CD8-positive, alpha-beta memory T cell (primary cell): ENCODE results near the gene SBF1. TPM values are rescaled to one million over a fixed set of nuclear protein-coding genes. Genes with fewer than 3 reads are reported as not detected.

Source experiments
- CTCF ChIA-PET: fragments of 350-600 bp; sonication (Branson Sonifier 250); formaldehyde crosslinking; loops from one replicate; lab custom pipeline; 2021; ENCODE audit warnings: antibody characterized with exemption; lab: Charles Lee
- POLR2A ChIA-PET: fragments of 350-600 bp; sonication (Branson Sonifier 250); formaldehyde crosslinking; loops from one replicate; lab custom pipeline; 2021; ENCODE audit warnings: antibody characterized with exemption; lab: Charles Lee
- DNase-seq, 5 donors: peaks; one replicate each; pipeline versions ENCODE4 v3.0.0 to v3.0.0-alpha.2; 2020 to 2022; ENCODE audit warnings: mixed read lengths in 1 of 5
- H3K27ac ChIP-seq: one replicate; pipeline ENCODE4 v1.7.0; 2013; ENCODE audit warnings: low read depth, mild to moderate bottlenecking, low read length, moderate library complexity
- H3K27me3 ChIP-seq: 2 replicates; pipeline ENCODE4 v1.7.0; 2013; ENCODE audit warnings: low read length, mild to moderate bottlenecking; ENCODE audit not compliant: insufficient read depth, poor library complexity, severe bottlenecking
- H3K36me3 ChIP-seq: 2 replicates; pipeline ENCODE4 v1.7.0; 2013; ENCODE audit warnings: mild to moderate bottlenecking, low read length, moderate library complexity; ENCODE audit not compliant: insufficient read depth
- H3K4me1 ChIP-seq: 2 replicates; pipeline ENCODE4 v1.7.0; 2013; ENCODE audit warnings: mild to moderate bottlenecking, low read length, moderate library complexity; ENCODE audit not compliant: insufficient read depth
- H3K4me3 ChIP-seq: 2 replicates; pipeline ENCODE4 v1.7.0; 2013; ENCODE audit warnings: mild to moderate bottlenecking, low read length
- H3K9me3 ChIP-seq: 2 replicates; pipeline ENCODE4 v1.7.0; 2013; ENCODE audit warnings: mild to moderate bottlenecking, low read length
- H3K27ac Mint-ChIP-seq, 8 donors: one replicate each; pipeline ENCODE4 v1.8.0; 2020 to 2021; ENCODE audit warnings: mixed read lengths in 8 of 8, mild to moderate bottlenecking in 6 of 8, inconsistent platforms in 3 of 8, moderate library complexity in 3 of 8
- H3K27me3 Mint-ChIP-seq, 2 donors: one replicate each; pipeline ENCODE4 v1.8.0; 2020 to 2021; ENCODE audit warnings: mixed read lengths in 2 of 2, mild to moderate bottlenecking in 1 of 2, moderate library complexity in 1 of 2
- H3K36me3 Mint-ChIP-seq, 3 donors: one replicate each; pipeline ENCODE4 v1.8.0; 2020 to 2021; ENCODE audit warnings: mixed read lengths in 3 of 3, inconsistent platforms in 1 of 3, mild to moderate bottlenecking in 1 of 3
- H3K4me1 Mint-ChIP-seq, 3 donors: one replicate each; pipeline ENCODE4 v1.8.0; 2020 to 2021; ENCODE audit warnings: mixed read lengths in 3 of 3, inconsistent platforms in 1 of 3, mild to moderate bottlenecking in 1 of 3
- H3K4me3 Mint-ChIP-seq, 7 donors: one replicate each; pipeline ENCODE4 v1.8.0; 2020 to 2021; ENCODE audit warnings: mixed read lengths in 7 of 7, mild to moderate bottlenecking in 6 of 7, moderate library complexity in 4 of 7, inconsistent platforms in 2 of 7
- H3K9me3 Mint-ChIP-seq, 5 donors: one replicate each; pipeline ENCODE4 v1.8.0; 2020 to 2022; ENCODE audit warnings: mixed read lengths in 5 of 5, mild to moderate bottlenecking in 3 of 5, moderate library complexity in 2 of 5, inconsistent platforms in 1 of 5
- polyA plus RNA-seq: library from polyadenylated mRNA; unstranded; fragments of 300-500 nt; fragmentation: Illumina TruSeq; gene quantifications from one replicate; pipeline ENCODE4 v1.2.3, GENCODE V29; 2021
- total RNA-seq, 2 experiments: library from RNA; stranded (reverse); gene quantifications; one replicate each; pipeline ENCODE4 v1.2.3, GENCODE V29; 2021

Gene SBF1
- total and polyA plus RNA-seq, 3 experiments from 2014 or later, result 43.8 to 150 (median 144) TPM

DNA sequence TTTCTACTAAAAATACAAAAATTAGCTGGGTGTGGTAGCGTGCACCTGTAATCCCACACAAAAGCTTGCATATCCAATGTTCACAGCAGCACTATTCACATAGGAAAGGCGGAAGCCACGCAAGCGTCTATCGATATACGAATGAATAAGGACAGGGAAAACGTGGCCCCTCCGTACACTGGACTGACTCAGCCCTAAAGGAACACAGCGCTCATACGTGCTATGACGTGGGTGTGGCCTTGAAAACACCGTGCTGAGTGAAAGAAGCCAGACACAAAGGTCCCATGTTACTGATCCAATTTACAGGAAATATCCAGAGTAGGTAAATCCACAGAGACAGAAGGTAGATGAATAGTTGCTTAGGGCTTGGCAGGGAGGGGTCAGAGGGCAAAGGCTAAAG, 25.6 kb upstream of the SBF1 start:
- H3K4me3 Mint-ChIP-seq, result no peak overlapping the region
- CTCF ChIA-PET, result interaction anchor here (1.5 to 1.7 kb wide), 2 partner anchors 25 to 224 kb away, joined by 3 to 9 read pairs; partner anchors contain the start of gene SCO2
- H3K4me1 ChIP-seq, result peaks cover 9% of the 10 kb centered on the region
- H3K27ac Mint-ChIP-seq, result peak overlapping the region in 3 of 8 donors; percentile 26 to 89 (median 39)
- no peaks in the 10 kb centered on the region for H3K27me3 ChIP-seq
- DNase-seq, result no peak
- POLR2A ChIA-PET, result no interaction called here
- H3K9me3 ChIP-seq, result no peaks in the 10 kb centered on the region
- peaks cover 0 to 13% (median 0%) of the 10 kb centered on the region in 3 donors for H3K36me3 Mint-ChIP-seq
- H3K4me3 ChIP-seq, result no peak overlapping the region
- no peaks in the 10 kb centered on the region for H3K9me3 Mint-ChIP-seq
- no peak overlapping the region for H3K27ac ChIP-seq
- peaks cover 9% of the 10 kb centered on the region for H3K36me3 ChIP-seq
- H3K4me1 Mint-ChIP-seq, result peaks cover 0 to 4% (median 3%) of the 10 kb centered on the region in 3 donors
- H3K27me3 Mint-ChIP-seq, result no peaks in the 10 kb centered on the region

DNA sequence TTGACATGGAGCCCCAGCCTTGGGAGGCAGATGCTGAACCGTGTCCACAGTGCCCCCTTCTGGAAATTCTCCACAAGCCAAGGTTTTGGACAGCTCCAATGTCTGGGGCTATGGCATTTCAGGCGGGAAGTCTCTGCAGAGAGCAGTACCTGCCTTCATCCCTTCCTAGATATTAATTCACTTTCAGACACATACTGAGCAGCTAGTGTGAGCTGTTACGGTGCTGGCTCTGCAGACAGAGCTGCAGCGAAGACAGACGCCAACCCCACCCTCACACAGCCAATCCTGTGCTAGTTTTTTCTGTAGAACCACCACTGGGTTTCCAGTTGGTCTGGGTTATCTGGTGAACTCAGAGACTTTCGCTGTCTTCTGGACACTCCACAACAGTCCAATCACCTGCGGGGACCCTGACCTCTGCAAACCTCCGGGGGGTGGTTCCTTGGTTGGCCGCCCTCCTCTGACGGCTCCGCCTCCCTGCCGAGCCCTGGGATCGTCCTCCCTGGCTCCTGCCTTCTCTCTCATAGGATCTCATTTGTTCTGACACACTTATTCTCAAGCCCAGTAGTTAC, 23.6 kb upstream of the SBF1 start:
- CTCF ChIA-PET, result interaction anchor here (0.8 to 3.7 kb wide), 35 partner anchors 8 to 256 kb away, joined by 3 to 19 read pairs (median 4); partner anchors contain the start of genes HDAC10, LMF2, MIOX and NCAPH2
- DNase-seq, result peak; percentile 35 to 81 (median 64)
- Histone ChIP-seq H3K27ac (no peak overlapping the region), H3K9me3 (no peaks in the 10 kb centered on the region), H3K4me3 (no peak overlapping the region), H3K4me1 (peaks cover 9% of the 10 kb centered on the region), H3K27me3 (no peaks in the 10 kb centered on the region), H3K36me3 (no peaks in the 10 kb centered on the region)
- POLR2A ChIA-PET, result interaction anchor here (1.0 to 1.8 kb wide), 4 partner anchors 9 to 84 kb away, joined by 4 to 8 read pairs (median 6); partner anchors contain the start of genes CHKB, LMF2 and SCO2
- no peaks in the 10 kb centered on the region for H3K9me3 Mint-ChIP-seq
- peak overlapping the region in 1 of 8 donors; percentile 56 for H3K27ac Mint-ChIP-seq
- H3K4me1 Mint-ChIP-seq, result peaks cover 0 to 4% (median 3%) of the 10 kb centered on the region in 3 donors
- peaks cover 0 to 7% (median 0%) of the 10 kb centered on the region in 3 donors for H3K36me3 Mint-ChIP-seq
- H3K4me3 Mint-ChIP-seq, result no peak overlapping the region
- no peaks in the 10 kb centered on the region for H3K27me3 Mint-ChIP-seq

DNA sequence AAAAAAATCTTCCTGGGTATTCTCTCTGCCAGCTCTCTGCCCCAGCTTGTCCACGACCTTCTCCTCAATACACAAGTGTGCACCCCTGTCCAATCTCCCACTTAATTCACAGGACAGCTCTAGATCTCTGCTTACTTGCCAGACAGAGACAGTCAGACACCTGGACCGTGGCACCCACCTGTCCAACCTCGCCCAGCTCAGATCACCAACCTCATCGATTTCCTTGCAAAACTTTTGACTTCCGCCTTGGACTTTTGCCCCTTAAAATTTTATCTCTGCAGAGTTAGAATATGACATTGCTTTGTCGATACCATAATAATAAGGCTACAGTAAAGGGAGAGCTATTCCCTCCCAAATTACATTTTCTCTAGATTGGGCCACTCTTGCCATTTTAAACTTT, 22.3 kb upstream of the SBF1 start:
- peaks cover 0 to 4% (median 3%) of the 10 kb centered on the region in 3 donors for H3K4me1 Mint-ChIP-seq
- H3K9me3 Mint-ChIP-seq, result no peaks in the 10 kb centered on the region
- H3K36me3 ChIP-seq, result no peaks in the 10 kb centered on the region
- ChIA-PET POLR2A (interaction anchor here (1.8 kb wide), 1 partner anchor 86 kb away, joined by 4 read pairs; the partner anchor contains the start of gene CHKB), CTCF (interaction anchor here (0.6 to 3.7 kb wide), 19 partner anchors 12 to 255 kb away, joined by 3 to 19 read pairs (median 8); partner anchors contain the start of genes MIOX, SCO2 and SYCE3)
- no peaks in the 10 kb centered on the region for H3K27me3 Mint-ChIP-seq
- H3K27ac ChIP-seq, result no peak overlapping the region
- H3K9me3 ChIP-seq, result no peaks in the 10 kb centered on the region
- no peak overlapping the region for H3K27ac Mint-ChIP-seq
- H3K27me3 ChIP-seq, result no peaks in the 10 kb centered on the region
- H3K4me3 Mint-ChIP-seq, result no peak overlapping the region
- peaks cover 9% of the 10 kb centered on the region for H3K4me1 ChIP-seq
- DNase-seq, result no peak
- H3K4me3 ChIP-seq, result no peak overlapping the region
- H3K36me3 Mint-ChIP-seq, result peaks cover 0 to 2% (median 0%) of the 10 kb centered on the region in 3 donors

DNA sequence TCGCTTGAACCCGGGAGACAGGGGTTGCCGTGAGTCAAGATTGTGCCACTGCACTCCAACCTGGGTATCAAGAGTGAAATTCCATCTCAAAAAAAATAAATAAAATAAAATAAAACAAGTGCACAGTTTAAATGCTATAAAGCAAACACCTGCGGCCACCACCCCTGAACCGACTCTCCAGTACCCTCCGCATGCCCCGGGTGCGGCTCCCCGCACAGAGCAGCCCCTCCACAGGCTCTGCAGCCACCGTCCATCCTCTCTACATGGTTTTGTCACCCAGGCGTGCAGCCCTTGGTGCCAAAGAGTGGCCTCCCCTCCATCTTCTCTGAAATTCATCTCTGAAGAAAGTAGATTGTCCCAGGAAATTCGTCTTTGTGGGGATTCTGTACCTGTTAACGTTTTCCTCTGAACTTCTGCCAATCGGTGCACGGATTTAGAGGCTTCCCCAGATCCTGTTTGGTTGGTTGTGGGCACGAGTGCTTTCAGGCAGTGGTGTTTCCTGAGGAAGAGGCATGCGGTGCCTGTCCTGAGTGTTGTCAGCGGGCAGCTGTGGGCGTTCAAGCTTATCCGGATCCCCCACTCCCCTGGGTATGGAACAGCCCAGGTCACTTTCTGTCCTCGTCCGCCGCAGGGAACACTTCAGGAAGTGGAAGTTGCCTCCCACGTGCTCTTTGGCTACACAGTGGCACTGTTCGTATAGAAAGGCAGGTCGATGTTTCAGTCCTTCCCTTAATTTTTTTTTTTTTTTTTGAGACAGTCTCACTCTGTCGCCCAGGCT, 15.9 kb upstream of the SBF1 start:
- no peaks in the 10 kb centered on the region for H3K9me3 ChIP-seq
- no peak overlapping the region for H3K4me3 ChIP-seq
- H3K27ac ChIP-seq, result no peak overlapping the region
- H3K36me3 ChIP-seq, result no peaks in the 10 kb centered on the region
- Mint-ChIP-seq H3K4me1 (peaks cover 5 to 7% (median 6%) of the 10 kb centered on the region in 3 donors), H3K27ac (no peak overlapping the region), H3K36me3 (no peaks in the 10 kb centered on the region), H3K27me3 (peaks cover 6 to 7% of the 10 kb centered on the region in 2 donors), H3K4me3 (no peak overlapping the region), H3K9me3 (no peaks in the 10 kb centered on the region)
- POLR2A ChIA-PET, result no interaction called here
- peaks cover 8% of the 10 kb centered on the region for H3K4me1 ChIP-seq
- H3K27me3 ChIP-seq, result no peaks in the 10 kb centered on the region
- no peak for DNase-seq
- CTCF ChIA-PET, result interaction anchor here (0.7 to 1.1 kb wide), 3 partner anchors 8 to 35 kb away, joined by 3 to 4 read pairs (median 3); partner anchors contain the start of genes NCAPH2 and SCO2

DNA sequence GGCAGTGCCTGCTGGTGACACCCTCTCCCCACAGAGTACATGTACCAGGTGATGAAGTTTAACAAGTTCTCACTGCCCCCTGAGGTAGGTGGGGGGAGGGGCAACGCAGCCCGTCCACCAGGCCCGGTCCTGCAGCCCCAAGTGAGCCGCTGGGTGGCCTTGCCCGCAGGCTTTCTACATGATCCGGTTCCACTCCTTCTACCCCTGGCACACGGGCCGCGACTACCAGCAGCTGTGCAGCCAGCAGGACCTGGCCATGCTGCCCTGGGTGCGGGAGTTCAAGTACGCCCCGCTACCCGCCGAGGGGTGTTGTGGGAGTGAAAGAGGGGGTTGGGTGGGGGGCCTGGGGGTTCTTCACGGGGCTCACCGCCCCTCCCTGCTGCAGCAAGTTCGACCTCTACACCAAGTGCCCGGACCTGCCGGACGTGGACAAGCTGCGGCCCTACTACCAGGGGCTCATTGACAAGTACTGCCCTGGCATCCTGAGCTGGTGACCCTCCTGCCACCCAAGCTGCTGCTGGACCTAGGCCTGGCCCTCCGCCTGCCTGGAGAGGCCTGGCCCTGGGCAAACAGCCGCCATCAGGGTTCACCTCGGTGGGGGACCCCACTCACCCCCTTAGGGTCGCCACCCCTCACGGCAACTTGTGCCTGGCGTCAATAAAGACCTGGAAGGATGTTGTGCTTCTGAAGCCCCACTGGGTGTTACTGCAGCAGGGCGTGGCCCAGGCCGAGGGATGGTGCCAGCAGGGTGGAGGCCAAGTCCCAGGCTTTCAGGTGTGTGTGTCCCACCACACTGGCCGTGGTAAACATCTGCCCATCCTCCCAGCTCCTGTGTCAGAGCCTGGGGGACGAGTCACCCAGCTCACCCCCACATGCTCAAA, 14.8 kb upstream of the SBF1 start:
- POLR2A ChIA-PET, result no interaction called here
- H3K9me3 Mint-ChIP-seq, result no peaks in the 10 kb centered on the region
- Histone ChIP-seq H3K4me3 (no peak overlapping the region), H3K27me3 (no peaks in the 10 kb centered on the region), H3K27ac (no peak overlapping the region), H3K36me3 (no peaks in the 10 kb centered on the region), H3K4me1 (peaks cover 8% of the 10 kb centered on the region), H3K9me3 (no peaks in the 10 kb centered on the region)
- no peak overlapping the region for H3K4me3 Mint-ChIP-seq
- DNase-seq, result no peak
- H3K27me3 Mint-ChIP-seq, result peaks cover 6 to 11% of the 10 kb centered on the region in 2 donors
- no peaks in the 10 kb centered on the region for H3K36me3 Mint-ChIP-seq
- no peak overlapping the region for H3K27ac Mint-ChIP-seq
- H3K4me1 Mint-ChIP-seq, result peaks cover 5 to 7% (median 6%) of the 10 kb centered on the region in 3 donors
- CTCF ChIA-PET, result interaction anchor here (1.1 to 1.3 kb wide), 2 partner anchors 9 to 16 kb away, joined by 3 to 4 read pairs; no protein-coding TSS in a partner anchor

DNA sequence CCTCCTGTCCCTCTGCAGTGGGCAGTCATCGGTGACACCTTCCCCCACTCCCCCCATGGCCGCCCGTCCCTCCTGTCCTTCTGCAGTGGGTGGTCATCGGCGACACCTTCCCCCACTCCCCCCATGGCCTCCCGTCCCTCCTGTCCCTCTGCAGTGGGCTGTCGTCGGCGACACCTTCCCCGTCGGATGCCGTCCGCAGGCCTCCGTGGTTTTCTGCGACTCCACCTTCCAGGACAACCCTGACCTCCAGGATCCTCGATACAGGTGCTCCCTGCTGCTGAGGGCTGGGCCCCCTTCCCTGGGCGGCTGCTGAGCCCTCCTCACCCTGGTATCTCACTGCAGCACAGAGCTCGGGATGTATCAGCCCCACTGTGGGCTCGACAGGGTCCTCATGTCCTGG, 14.1 kb upstream of the SBF1 start:
- no peaks in the 10 kb centered on the region for H3K36me3 ChIP-seq

DNA sequence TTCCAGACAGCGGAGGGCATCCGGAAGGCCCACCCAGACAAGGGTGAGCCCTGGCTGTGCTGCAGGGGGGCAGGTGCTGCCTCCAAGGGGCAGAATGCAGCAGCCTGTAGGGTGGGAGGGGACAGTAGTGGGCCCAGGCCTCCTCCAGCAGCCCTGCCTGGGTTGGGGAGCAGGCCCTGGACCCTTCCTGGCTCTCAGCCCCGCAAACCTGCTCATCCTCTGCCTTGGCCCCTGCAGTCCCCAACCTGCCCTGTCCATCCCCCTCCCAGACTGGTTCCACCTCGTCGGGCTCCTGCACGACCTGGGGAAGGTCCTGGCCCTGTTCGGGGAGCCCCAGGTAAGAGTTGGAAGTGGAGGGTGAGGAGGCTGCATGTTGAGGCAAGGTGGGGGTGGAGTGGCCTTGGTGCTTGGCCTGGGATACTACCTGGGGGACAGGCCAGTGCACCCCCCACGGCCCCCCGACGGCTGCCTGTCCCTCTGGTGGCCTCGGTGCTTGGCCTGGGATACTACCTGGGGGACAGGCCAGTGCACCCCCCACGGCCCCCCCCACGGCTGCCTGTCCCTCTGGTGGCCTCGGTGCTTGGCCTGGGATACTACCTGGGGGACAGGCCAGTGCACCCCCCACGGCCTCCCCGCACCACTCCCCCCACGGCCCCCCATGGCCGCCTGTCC, 13.3 kb upstream of the SBF1 start:
- no peak overlapping the region for H3K4me3 Mint-ChIP-seq
- no peaks in the 10 kb centered on the region for H3K36me3 Mint-ChIP-seq
- H3K36me3 ChIP-seq, result no peaks in the 10 kb centered on the region
- H3K27ac ChIP-seq, result no peak overlapping the region
- H3K4me3 ChIP-seq, result no peak overlapping the region
- ChIA-PET CTCF (no interaction called here), POLR2A (no interaction called here)
- H3K4me1 Mint-ChIP-seq, result peaks cover 5 to 7% (median 6%) of the 10 kb centered on the region in 3 donors
- H3K27ac Mint-ChIP-seq, result no peak overlapping the region
- H3K9me3 ChIP-seq, result no peaks in the 10 kb centered on the region
- peaks cover 8% of the 10 kb centered on the region for H3K4me1 ChIP-seq
- H3K27me3 Mint-ChIP-seq, result peaks cover 6 to 11% of the 10 kb centered on the region in 2 donors
- no peaks in the 10 kb centered on the region for H3K27me3 ChIP-seq
- no peaks in the 10 kb centered on the region for H3K9me3 Mint-ChIP-seq
- no peak for DNase-seq

More for the DNA sequence above, 14.1 kb upstream of the SBF1 start:
- POLR2A ChIA-PET, result no interaction called here
- Mint-ChIP-seq H3K4me1 (peaks cover 5 to 7% (median 6%) of the 10 kb centered on the region in 3 donors), H3K27ac (no peak overlapping the region), H3K27me3 (peaks cover 6 to 11% of the 10 kb centered on the region in 2 donors), H3K4me3 (peak overlapping the region in 1 of 7 donors; percentile 66), H3K36me3 (no peaks in the 10 kb centered on the region), H3K9me3 (no peaks in the 10 kb centered on the region)
- DNase-seq, result no peak
- Histone ChIP-seq H3K27ac (no peak overlapping the region), H3K9me3 (no peaks in the 10 kb centered on the region), H3K27me3 (no peaks in the 10 kb centered on the region), H3K4me3 (no peak overlapping the region), H3K4me1 (peaks cover 8% of the 10 kb centered on the region)
- CTCF ChIA-PET, result interaction anchor here (1.3 kb wide), 1 partner anchor 15 kb away, joined by 3 read pairs; no protein-coding TSS in a partner anchor
